GM12892 (cell line): ENCODE measurements around the gene OVOL1.

Experiments
- POLR2A ChIP-seq: IDR thresholded peaks from 2 replicates; pipeline ENCODE4 v1.6.1; 2011; ENCODE audit warnings: low read depth, low read length, control low read depth
- POLR2AphosphoS5 ChIP-seq: IDR thresholded peaks from 2 replicates; pipeline ENCODE4 v1.6.1; 2011; ENCODE audit warnings: low read depth, low read length, control low read depth
- TAF1 ChIP-seq: IDR thresholded peaks from 2 replicates; pipeline ENCODE4 v1.6.1; 2011; ENCODE audit warnings: low read depth, mild to moderate bottlenecking, control low read depth, low read length, borderline replicate concordance

GRCh38 chr11:65822776-65823528 is 36.1 kb downstream of the OVOL1 start:
- TF ChIP-seq POLR2AphosphoS5 (no peak), POLR2A (no peak), TAF1 (no peak)
